ENCODE measurements around the gene PARVB. TPM values are rescaled to one million over a fixed set of nuclear protein-coding genes. Genes with fewer than 3 reads are reported as not detected.

The PARVB gene
- total RNA-seq, 4 donors from 2014 or later: 10.5 to 25.1 (median 14.6) TPM

GRCh38 chr22:44166498-44167276 lies 142.6 kb downstream of the PARVB start:
- intact Hi-C loops (cut with DNase I; ENCODE audit: low total_unique reads): no loop called here
- 88 to 89% methylated on average over 19 of the region's 20 CpGs for WGBS, 2 donors
- TF ChIP-seq CTCF (IDR thresholded peaks at IDR 0.05) (no peak), POLR2A (IDR thresholded peaks at IDR 0.05) (no peak)
- DNase-seq (ENCODE audit: low spot score in 2 of 2): no peak
- H3K4me3 ChIP-seq (ENCODE audit: low read depth, poor library complexity, severe bottlenecking): no peak overlapping the region

GRCh38 chr22:44167501-44167900 lies 143.4 kb downstream of the PARVB start:
- TF ChIP-seq POLR2A (IDR thresholded peaks at IDR 0.05) (no peak), CTCF (IDR thresholded peaks at IDR 0.05) (no peak)
- no peak for DNase-seq (ENCODE audit: low spot score in 2 of 2)
- WGBS, 2 donors: 60 to 84% methylated on average over 5 to 10 of the region's 12 CpGs
- H3K4me3 ChIP-seq (ENCODE audit: low read depth, poor library complexity, severe bottlenecking): no peak overlapping the region
- intact Hi-C loops (cut with DNase I; ENCODE audit: low total_unique reads): no loop called here

- no peak for TF ChIP-seq CTCF (IDR thresholded peaks at IDR 0.05)
- no peak for TF ChIP-seq POLR2A (IDR thresholded peaks at IDR 0.05)
- 53 to 65% methylated on average over 13 of the region's 13 CpGs for WGBS, 2 donors
- no peak for DNase-seq (ENCODE audit: low spot score in 2 of 2)
- intact Hi-C loops (cut with DNase I; ENCODE audit: low total_unique reads): no loop called here
- no peak overlapping the region for H3K4me3 ChIP-seq (ENCODE audit: low read depth, poor library complexity, severe bottlenecking)
Measured at GRCh38 chr22:44168206-44168605, 144.1 kb downstream of the PARVB start.

GRCh38 chr22:44170470-44170869 lies 146.4 kb downstream of the PARVB start:
- no peak overlapping the region for H3K4me3 ChIP-seq (ENCODE audit: low read depth, poor library complexity, severe bottlenecking)
- WGBS, 2 donors: 87 to 94% methylated on average over 11 of the region's 11 CpGs
- no peak for TF ChIP-seq CTCF (IDR thresholded peaks at IDR 0.05)
- no peak for TF ChIP-seq POLR2A (IDR thresholded peaks at IDR 0.05)
- intact Hi-C loops (cut with DNase I; ENCODE audit: low total_unique reads): no loop called here
- DNase-seq (ENCODE audit: low spot score in 2 of 2): no peak

GRCh38 chr22:44171561-44171960 lies 147.5 kb downstream of the PARVB start:
- no peak for TF ChIP-seq CTCF (IDR thresholded peaks at IDR 0.05)
- TF ChIP-seq POLR2A (IDR thresholded peaks at IDR 0.05): no peak
- intact Hi-C loops (cut with DNase I; ENCODE audit: low total_unique reads): no loop called here

More at GRCh38 chr22:44171561-44171960, 147.5 kb downstream of the PARVB start:
- H3K4me3 ChIP-seq (ENCODE audit: low read depth, poor library complexity, severe bottlenecking): no peak overlapping the region
- 77 to 82% methylated on average over 6 of the region's 6 CpGs for WGBS, 2 donors
- DNase-seq (ENCODE audit: low spot score in 2 of 2): no peak
